CD4-positive, alpha-beta T cell treated with Interleukin-4 for 4 hours (primary cell): ENCODE measurements around the gene C12orf54.
"Not testable (repeated sequence)": the region's sequence is repeated elsewhere in the genome, so short reads cannot be mapped to it uniquely, and the experiment has no call there.

Source experiments
- DNase-seq: peaks from one replicate; pipeline ENCODE4 v3.0.0-alpha.2; 2020

The C12orf54 gene

DNA sequence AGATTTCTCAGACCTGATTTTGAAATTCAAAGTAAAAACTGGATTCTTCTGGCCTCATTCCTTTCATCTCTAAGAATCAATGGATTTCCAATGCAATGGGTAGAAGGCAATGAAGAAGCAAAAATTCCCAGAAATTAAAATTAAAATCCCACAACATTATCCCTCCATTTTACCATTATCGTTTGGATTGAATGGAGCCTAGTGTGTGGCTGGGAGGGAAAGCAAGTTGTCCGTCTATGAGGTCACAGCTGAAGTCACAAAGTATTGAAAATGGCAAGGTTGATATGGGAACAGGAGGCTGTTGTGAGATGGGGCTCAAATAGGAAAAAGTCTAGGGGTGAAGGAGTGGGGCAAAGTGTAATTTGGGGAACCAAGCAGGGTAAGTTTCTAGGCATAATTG, at the start of gene C12orf54:
Gene C12orf54, plus strand, starts transcription at position 301 of the 400 bp plus-strand sequence. CDS start 799 bp downstream, outside the sequence.
- DNase-seq = no peak

DNA sequence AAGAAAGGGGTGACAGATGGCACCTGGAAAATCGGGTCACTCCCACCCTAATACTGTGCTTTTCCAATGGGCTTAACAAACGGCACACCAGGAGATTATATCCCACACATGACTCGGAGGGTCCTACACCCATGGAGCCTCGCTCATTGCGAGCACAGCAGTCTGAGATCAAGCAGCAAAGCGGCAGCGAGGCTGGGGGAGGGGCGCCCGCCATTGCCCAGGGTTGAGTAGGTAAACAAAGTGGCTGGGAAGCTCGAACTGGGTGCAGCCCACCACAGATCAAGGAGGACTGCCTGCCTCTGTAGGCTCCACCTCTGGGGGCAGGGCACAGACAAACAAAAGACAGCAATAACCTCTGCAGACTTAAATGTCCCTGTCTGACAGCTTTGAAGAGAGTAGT, 48.3 kb upstream of the C12orf54 start:
- DNase-seq = not testable (repeated sequence)

- no peak for DNase-seq
These were observed 41.2 kb upstream of the C12orf54 start for GRCh38 chr12:48441069-48441468.

GRCh38 chr12:48442179-48442847, 40.0 kb upstream of the C12orf54 start:
- DNase-seq = no peak

GRCh38 chr12:48445538-48445937, 36.8 kb upstream of the C12orf54 start:
- no peak for DNase-seq

DNA sequence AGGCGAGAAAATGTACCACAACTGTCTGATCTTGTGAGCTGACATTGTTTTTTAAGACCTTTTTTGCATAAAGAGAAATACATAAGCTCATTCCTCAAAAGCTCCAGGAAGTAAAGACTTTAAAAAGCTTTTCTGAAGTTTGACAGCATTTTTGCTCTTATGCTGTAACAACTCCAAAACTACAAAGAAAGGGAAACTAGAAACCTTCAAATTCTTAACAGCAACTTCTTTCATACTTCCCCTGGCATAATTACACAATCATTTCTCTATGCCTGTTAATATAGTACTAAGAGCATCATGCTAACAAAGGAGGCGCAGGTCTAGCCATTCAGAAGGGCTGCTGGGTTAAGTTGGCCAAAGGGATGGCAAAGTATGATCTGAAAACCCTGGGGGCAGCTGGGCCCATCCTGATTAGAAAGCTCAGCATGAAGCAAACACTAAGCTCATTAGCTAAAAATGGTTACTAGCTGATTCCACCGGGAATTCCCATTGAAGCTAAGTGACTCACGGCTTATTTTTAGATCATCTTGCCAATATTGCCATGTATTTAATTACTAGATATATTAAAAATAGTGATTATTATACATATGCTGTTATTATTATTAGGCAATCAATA, 36.0 kb upstream of the C12orf54 start:
- no peak for DNase-seq

DNA sequence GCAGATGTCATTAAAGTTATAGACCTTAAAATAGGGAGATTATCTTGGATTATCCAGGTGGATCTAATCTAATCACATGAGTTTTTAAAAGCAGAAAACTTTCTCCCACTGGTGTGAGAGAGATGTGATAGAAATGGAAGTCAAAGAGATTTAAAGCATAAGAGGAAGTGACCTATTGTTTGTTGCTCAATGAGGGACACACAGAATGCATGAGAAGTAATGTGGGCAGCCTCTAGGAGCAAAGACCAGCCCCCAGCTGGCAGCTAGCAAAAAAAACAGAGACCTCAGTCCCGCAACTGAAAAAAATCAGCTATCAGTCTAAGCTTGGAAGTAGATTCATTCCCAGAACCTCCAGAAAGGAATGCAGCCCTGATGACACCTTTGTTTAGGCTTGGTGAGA, 34.5 kb upstream of the C12orf54 start:
- DNase-seq = no peak

DNA sequence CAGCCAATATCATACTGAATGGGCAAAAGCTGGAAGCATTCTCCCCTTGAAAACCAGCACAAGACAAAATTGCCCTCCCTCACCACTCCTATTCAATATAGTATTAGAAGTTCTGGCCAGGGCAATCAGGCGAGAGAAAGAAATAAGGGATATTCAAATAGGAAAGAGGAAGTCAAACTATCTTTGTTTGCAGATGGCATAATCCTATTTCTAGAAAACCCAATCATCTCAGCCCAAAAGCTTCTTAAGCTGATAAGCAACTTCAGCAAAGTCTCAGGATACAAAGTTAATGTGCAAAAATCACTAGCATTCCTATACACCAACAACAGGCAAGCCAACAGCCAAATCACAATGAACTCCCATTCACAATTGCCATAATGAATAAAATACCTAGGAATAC, 30.9 kb upstream of the C12orf54 start:
- no peak for DNase-seq

- not testable (repeated sequence) for DNase-seq
These were observed 29.3 kb upstream of the C12orf54 start for GRCh38 chr12:48452961-48453360.

DNA sequence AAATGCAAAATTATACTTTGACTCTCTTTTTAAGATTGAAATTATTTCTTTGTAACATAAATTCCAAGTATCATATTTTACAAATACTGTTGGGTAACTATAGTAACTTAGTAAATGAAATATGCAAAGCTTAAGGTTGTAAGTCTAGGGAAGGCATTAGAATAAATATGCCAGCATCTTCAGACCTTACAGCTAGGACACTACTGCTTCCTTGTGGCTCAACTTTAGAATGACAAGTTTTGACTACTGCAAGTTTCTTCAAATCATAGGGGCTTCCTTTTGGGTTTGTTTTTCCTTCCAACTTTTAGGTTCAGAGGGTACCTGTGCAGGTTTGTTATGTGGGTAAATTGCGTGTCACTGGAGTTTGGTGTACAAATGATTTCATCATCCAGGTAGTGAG, 27.6 kb upstream of the C12orf54 start:
- DNase-seq = peak; percentile 22

- no peak for DNase-seq
These were observed 27.2 kb upstream of the C12orf54 start for GRCh38 chr12:48455116-48455515.

GRCh38 chr12:48459259-48459658, 23.0 kb upstream of the C12orf54 start:
- DNase-seq = no peak

GRCh38 chr12:48469027-48469426, 13.3 kb upstream of the C12orf54 start:
- not testable (repeated sequence) for DNase-seq

- DNase-seq = no peak
These were observed 10.0 kb upstream of the C12orf54 start, which contains the start of gene ANP32D for GRCh38 chr12:48472259-48472658. ANP32D (plus strand) TSS chr12:48472559; CDS start chr12:48472665, 106 bp downstream.

GRCh38 chr12:48473061-48473460, 9.2 kb upstream of the C12orf54 start:
- DNase-seq = no peak

DNA sequence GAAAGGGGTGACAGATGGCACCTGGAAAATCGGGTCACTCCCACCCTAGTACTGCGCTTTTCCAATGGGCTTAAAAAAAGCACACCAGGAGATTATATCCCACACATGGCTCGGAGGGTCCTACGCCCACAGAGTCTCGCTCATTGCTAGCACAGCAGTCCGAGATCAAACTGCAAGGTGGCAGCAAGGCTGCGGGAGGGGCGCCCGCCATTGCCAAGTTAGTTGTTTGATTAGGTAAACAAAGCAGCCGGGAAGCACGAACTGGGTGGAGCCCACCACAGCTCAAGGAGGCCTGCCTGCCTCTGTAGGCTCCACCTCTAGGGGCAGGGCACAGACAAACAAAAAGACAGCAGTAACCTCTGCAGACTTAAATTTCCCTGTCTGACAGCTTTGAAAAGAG, 7.8 kb upstream of the C12orf54 start:
- not testable (repeated sequence) for DNase-seq

DNA sequence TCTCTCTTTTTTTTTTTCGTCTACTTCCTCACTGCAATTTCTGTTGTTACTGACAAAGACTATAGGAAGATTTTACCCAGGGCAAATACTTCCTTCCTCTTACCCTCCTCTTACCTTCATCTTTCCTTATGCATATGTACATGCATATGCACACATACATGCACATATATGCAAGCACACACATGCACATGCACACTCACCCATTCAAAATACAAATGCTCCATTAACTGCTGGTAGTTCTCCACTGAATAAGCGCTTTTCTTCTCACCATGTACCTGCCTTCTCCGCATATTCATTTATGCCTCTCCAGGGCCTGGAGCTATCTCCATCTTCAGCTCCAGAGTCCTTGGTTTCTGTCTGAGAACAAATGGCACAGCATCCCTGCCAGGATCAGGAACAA, 632 bp downstream of the C12orf54 start:
- no peak for DNase-seq

DNA sequence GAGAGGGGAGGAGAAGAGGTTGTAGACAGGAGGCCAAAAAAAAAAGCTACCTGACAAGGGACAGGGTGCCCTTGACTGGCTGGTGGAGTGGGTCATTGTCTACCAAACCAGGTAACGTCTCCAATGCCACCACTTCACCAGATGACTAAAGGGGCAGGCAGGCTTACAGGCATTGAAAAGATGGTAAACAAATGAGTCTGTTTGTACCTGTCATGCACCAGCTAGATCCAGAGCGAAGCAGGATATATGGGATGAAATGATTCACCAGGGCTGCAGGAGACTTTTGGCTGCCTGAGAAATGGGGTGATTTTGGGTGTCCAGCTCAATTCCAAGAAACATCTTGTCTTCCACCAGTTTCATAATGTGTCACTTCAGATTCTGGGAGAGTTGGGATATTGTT, 4.0 kb downstream of the C12orf54 start:
- no peak for DNase-seq

- no peak for DNase-seq
These were observed 4.4 kb downstream of the C12orf54 start for GRCh38 chr12:48486679-48487078.

DNA sequence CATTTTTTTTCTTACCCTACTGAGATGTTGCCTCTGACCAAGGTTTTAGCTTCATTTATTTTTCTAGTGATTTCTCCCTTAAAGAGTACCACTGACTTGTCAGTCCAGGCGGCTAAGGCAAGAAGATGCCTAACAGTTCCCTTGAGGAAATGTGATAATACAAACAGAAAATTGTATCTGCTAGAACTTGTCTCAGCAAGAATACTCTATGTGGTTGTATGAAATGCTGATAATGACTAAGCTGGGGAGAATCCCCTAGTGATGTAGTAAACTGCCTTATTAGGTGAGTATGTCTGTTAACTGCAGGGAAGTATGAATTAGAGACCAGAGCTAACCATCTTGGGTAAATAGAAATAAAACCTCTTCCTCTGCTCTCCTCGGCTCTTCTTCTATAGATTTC, 6.7 kb downstream of the C12orf54 start:
- no peak for DNase-seq

GRCh38 chr12:48489456-48489855, 7.2 kb downstream of the C12orf54 start:
- DNase-seq = not testable (repeated sequence)

DNA sequence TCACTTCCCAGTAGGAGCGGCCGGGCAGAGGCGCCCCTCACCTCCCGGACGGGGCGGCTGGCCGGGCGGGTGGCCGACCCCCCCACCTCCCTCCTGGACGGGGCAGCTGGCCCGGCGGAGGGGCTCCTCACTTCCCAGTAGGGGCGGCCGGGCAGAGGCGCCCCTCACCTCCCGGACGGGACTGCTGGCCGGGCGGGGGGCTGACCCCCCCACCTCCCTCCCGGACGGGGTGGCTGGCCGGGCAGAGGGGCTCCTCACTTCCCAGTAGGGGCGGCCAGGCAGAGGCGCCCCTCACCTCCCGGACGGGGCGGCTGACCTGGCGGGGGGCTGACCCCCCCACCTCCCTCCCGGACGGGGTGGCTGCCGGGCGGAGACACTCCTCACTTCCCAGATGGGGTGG, 18.0 kb downstream of the C12orf54 start:
- not testable (repeated sequence) for DNase-seq

DNA sequence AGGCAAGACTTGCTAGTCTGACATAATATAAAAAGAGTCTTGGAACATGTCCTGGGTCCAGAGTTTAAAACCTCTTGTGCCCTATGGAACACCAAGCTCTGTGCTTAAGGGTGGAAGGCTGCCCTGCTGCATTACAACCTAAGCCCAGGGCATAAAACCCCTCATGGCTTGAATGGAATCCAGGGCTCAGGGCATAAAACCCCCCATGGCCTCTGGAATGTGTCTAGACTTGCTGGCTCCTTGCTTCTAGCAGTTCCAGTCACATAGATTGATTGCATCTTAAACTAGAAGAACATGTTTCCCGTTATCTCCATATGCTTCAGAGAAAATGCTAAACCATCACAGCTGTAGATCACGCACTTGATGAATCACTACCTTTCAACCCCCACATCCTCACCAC, 24.5 kb downstream of the C12orf54 start:
- not testable (repeated sequence) for DNase-seq

GRCh38 chr12:48508987-48509386, 26.7 kb downstream of the C12orf54 start:
- DNase-seq = no peak

GRCh38 chr12:48510111-48510510, 27.8 kb downstream of the C12orf54 start:
- DNase-seq = no peak
